GM23248 (cell line): ENCODE measurements around the gene THOC5.

Experiments used
- EZH2 ChIP-seq: fragments of 200-600 bp; sonication (generic); IDR thresholded peaks from 2 replicates; pipeline ENCODE4 v1.6.1; 2018; ENCODE audit warnings: antibody characterized with exemption, mild to moderate bottlenecking; ENCODE audit not compliant: insufficient read depth, poor library complexity, severe bottlenecking
- EZH2phosphoT487 ChIP-seq: fragments of 200-600 bp; sonication (generic); IDR thresholded peaks from 2 replicates; pipeline ENCODE4 v1.6.1; 2018; ENCODE audit warnings: antibody characterized with exemption, moderate library complexity, mild to moderate bottlenecking, low read depth; ENCODE audit not compliant: insufficient read depth

DNA sequence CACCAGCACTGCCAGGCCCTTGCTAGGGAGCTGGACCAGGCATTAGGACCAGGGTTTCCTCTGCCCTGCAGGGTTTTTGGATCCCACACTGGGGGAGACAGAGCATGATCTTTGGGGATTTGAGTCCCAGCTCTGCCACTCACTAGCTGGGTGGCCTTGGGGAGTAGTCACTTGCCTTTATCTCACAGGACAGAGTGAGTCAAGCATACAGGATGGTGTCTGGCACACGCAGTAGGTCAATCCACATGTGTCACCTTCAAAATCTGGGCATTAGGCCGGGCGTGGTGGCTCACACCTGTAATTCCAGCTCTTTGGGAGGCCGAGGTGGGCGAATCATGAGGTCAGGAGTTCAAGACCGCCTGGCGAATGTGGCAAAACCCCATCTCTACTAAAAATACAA, 70.8 kb downstream of the THOC5 start:
- no peak for TF ChIP-seq EZH2phosphoT487
- no peak for TF ChIP-seq EZH2
